Measurements from ENCODE around the gene TMEM52.

Gene TMEM52

GRCh38 chr1:1918901-1919303, at the start of gene TMEM52:
Gene TMEM52, minus strand, starts transcription at chr1:1919279. Its CDS starts 14 bp downstream, at chr1:1919265.
- TF ChIP-seq, protein P1, sequence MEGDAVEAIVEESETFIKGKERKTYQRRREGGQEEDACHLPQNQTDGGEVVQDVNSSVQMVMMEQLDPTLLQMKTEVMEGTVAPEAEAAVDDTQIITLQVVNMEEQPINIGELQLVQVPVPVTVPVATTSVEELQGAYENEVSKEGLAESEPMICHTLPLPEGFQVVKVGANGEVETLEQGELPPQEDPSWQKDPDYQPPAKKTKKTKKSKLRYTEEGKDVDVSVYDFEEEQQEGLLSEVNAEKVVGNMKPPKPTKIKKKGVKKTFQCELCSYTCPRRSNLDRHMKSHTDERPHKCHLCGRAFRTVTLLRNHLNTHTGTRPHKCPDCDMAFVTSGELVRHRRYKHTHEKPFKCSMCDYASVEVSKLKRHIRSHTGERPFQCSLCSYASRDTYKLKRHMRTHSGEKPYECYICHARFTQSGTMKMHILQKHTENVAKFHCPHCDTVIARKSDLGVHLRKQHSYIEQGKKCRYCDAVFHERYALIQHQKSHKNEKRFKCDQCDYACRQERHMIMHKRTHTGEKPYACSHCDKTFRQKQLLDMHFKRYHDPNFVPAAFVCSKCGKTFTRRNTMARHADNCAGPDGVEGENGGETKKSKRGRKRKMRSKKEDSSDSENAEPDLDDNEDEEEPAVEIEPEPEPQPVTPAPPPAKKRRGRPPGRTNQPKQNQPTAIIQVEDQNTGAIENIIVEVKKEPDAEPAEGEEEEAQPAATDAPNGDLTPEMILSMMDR (IDR thresholded peaks at IDR 0.05; ENCODE audit: low read depth, low read length) = no peak
- peak within 1 kb of the TSS; percentile 55 for H3K4me3 ChIP-seq (ENCODE audit: low read depth, low read length)

- TF ChIP-seq, protein P1 (IDR thresholded peaks at IDR 0.05; ENCODE audit: low read depth, low read length) = no peak
- no peak overlapping the region for H3K4me3 ChIP-seq (ENCODE audit: low read depth, low read length)
Measured at GRCh38 chr1:1967879-1968278, 48.8 kb upstream of the TMEM52 start.

GRCh38 chr1:1967151-1967550, 48.1 kb upstream of the TMEM52 start:
- TF ChIP-seq, protein P1 (IDR thresholded peaks at IDR 0.05; ENCODE audit: low read depth, low read length) = no peak
- H3K4me3 ChIP-seq (ENCODE audit: low read depth, low read length) = no peak overlapping the region

DNA sequence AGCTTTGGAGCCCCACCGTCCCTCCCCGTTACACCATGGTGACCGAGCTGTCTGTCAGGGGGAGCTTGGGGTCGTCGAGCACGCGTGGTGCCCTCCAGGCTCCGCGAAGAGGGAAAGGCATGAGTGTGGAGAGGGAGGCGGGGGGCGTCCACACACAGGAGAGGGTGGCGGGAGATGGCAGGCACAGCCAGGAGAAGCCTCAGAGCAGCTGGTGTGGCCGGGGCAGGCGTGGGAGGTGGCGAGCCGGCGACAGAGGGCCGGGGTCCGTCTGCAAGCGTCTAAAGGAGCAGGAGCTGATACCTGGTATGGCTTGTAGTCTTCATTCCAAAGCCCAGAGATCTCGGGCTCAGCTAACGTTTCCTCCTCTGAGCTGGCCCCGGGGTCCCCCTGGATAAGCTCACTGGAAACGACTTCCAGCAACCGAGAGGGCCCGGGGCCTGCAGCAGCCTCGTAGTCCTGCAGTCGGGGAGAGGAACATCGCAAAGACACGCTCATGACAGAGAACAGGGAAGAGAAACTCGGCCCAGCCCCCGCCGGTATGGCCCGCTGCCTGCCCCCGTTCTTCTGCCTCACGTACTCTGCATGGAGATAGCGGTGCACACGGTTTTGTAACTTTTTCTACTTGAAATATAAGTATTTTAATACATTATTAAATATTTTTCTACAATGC, 47.1 kb upstream of the TMEM52 start:
- H3K4me3 ChIP-seq (ENCODE audit: low read depth, low read length) = no peak overlapping the region
- TF ChIP-seq, protein P1 (IDR thresholded peaks at IDR 0.05; ENCODE audit: low read depth, low read length) = no peak

DNA sequence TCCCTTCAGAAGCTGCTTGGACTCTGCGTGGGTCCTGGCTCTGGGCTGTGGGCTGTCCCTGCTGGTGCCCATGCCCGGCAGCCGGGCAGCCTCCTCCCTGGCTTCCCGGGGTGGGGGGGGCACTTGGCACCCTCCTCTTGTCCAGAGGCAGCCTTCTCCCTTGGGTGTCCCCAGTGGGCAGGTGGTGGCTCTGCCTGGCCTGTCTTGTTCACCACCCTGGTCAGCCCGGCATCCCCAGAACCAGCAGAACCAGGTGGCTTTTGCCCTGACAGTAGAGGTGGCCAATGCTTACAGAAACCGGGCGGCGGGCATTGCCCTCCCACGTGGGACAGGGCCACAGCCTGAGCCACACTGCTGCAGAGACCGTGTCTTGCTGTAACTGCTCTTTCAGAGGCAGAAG, 46.5 kb upstream of the TMEM52 start:
- TF ChIP-seq, protein P1 (IDR thresholded peaks at IDR 0.05; ENCODE audit: low read depth, low read length) = no peak
- H3K4me3 ChIP-seq (ENCODE audit: low read depth, low read length) = no peak overlapping the region

DNA sequence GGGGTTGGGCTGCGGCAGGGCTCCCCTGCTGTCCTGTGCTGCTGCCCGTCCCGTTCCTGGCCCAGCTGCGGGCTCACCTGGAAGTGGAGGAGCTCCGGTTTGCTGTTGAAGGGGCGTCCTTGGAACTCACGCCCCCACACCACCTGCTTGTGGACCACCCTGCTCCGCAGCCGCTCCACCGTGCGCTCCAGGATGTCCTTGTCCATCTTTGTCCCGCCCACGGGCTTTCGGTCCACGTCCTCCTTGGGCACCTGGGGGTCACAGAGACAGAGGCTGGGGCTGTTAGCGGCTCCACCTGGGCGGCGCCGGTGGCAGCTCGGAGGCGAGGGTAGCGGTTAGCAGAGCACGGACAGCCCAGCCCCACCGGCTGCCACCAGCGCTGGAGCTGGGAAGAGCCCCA, 45.7 kb upstream of the TMEM52 start:
- H3K4me3 ChIP-seq (ENCODE audit: low read depth, low read length) = no peak overlapping the region
- TF ChIP-seq, protein P1 (IDR thresholded peaks at IDR 0.05; ENCODE audit: low read depth, low read length) = no peak

DNA sequence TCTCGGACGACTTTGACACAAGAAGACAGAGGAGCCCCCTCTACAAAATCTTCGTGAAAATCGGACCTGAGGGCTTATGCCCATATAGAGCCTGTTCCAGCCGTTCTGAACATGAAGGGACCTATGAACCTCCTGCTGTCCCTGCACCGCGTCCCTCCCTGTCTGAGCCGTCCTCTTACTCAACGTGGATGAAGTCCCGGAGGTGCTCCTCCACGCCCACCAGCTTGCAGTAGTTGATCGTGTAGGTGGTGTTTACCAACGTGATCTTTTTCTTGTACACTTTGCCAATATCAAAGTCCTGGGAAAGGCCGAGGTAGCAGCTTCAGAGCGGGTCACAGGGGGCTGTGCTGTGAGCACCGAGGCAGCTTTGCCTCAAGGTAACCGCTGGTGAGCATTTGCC, 44.5 kb upstream of the TMEM52 start:
- no peak overlapping the region for H3K4me3 ChIP-seq (ENCODE audit: low read depth, low read length)
- TF ChIP-seq, protein P1 (IDR thresholded peaks at IDR 0.05; ENCODE audit: low read depth, low read length) = no peak

All from WI38 (cell line).